Aorta (tissue), 5 donors: ENCODE data around the gene ARHGAP15. TPM values are rescaled to one million over a fixed set of nuclear protein-coding genes. Genes with fewer than 3 reads are reported as not detected.

Experiments used
- ATAC-seq: fragments of 200-7000 bp; cut with Tn5 transposase; one replicate; pipeline ENCODE4 v1.9.1; 2022; ENCODE audit warnings: moderate library complexity; ENCODE audit not compliant: low FRiP score
- DNase-seq, 2 donors: peaks; one replicate each; pipeline ENCODE4 v3.0.0-alpha.2; 2020
- H3K27ac ChIP-seq, 2 donors: one replicate each; pipeline ENCODE4 v1.5.1; 2013; ENCODE audit warnings: low read length in 2 of 2, mild to moderate bottlenecking in 2 of 2, moderate library complexity in 2 of 2, control low read depth in 1 of 2, inconsistent platforms in 1 of 2, low read depth in 1 of 2
- H3K27me3 ChIP-seq, 2 donors: one replicate each; pipeline ENCODE4 v1.6.1; 2013; ENCODE audit warnings: control low read depth in 1 of 2, low read length in 1 of 2, mild to moderate bottlenecking in 1 of 2, moderate library complexity in 1 of 2; ENCODE audit not compliant: insufficient read depth in 2 of 2, control insufficient read depth in 1 of 2
- H3K36me3 ChIP-seq, 2 donors: one replicate each; pipeline ENCODE4 v1.6.1; 2013; ENCODE audit warnings: control low read depth in 1 of 2, low read length in 1 of 2, mild to moderate bottlenecking in 1 of 2; ENCODE audit not compliant: insufficient read depth in 2 of 2, control insufficient read depth in 1 of 2
- H3K4me1 ChIP-seq, 2 donors: one replicate each; pipeline ENCODE4 v1.6.1; 2013; ENCODE audit warnings: low read length in 2 of 2, control low read depth in 1 of 2, mild to moderate bottlenecking in 1 of 2, moderate library complexity in 1 of 2; ENCODE audit not compliant: insufficient read depth in 2 of 2, control insufficient read depth in 1 of 2
- H3K4me3 ChIP-seq, 2 donors: one replicate each; pipeline ENCODE4 v1.5.1; 2013; ENCODE audit warnings: low read length in 2 of 2, control low read depth in 1 of 2, mild to moderate bottlenecking in 1 of 2
- H3K9me3 ChIP-seq: one replicate; pipeline ENCODE4 v1.6.1; 2013; ENCODE audit warnings: mild to moderate bottlenecking, low read length; ENCODE audit not compliant: control insufficient read depth
- WGBS, 2 donors: extraction: QIAGEN DNeasy Blood & Tissue Kit; methylation state at CpG; one replicate each; pipeline ENCODE4 v1.1.7; 2013; 5-methylcytosine and 5-hydroxymethylcytosine counted together
- intact Hi-C, 2 donors: fragments of 100-400 bp; cut with DNase I; formaldehyde crosslinking; loops; one replicate each; pipeline versions ENCODE4 v1.14.2 to v1.15.0; 2022
- polyA plus RNA-seq, 2 donors: library from polyadenylated mRNA; stranded (reverse); fragments of 200-250 nt; gene quantifications; one replicate each; pipeline ENCODE4 v1.2.3, GENCODE V29; 2013
- total RNA-seq, 2 donors: library from RNA; stranded (reverse); fragmentation: NEBNext Ultra II Directional; extraction: Animal tissue kit (Norgen Biotek cat#: 25700); gene quantifications; one replicate each; pipeline ENCODE4 v1.2.1, GENCODE V29; 2021
- donor health status: healthy with polysubstance abuse.
- donor health status: Bipolar disorder and iron deficiency.
- donor health status: DM: no; HTN: no; CAD: no.
- donor health status: DM: no; HTN: no; CAD: no.
- donor health status: DM: yes; HTN: yes; CAD: no.

ARHGAP15 gene
- total and polyA plus RNA-seq, 4 donors: 9.8 to 26.2 (median 12.8) TPM

- ATAC-seq: no peak
- Histone ChIP-seq H3K9me3 (no peaks in the 10 kb centered on the region), H3K36me3 (no peaks in the 10 kb centered on the region), H3K4me1 (no peaks in the 10 kb centered on the region), H3K27ac (no peak overlapping the region), H3K27me3 (no peaks in the 10 kb centered on the region), H3K4me3 (no peak overlapping the region)
- no peak for DNase-seq
- WGBS, 2 donors: 5 to 12% methylated on average over 2 of the region's 2 CpGs
- intact Hi-C loops: loop anchor here in 1 of 2 donors (5.0 kb wide), 1 partner anchor 178 kb away; no protein-coding TSS in a partner anchor
These were observed 394.9 kb downstream of the ARHGAP15 start for GRCh38 chr2:143524119-143524553.

GRCh38 chr2:143524559-143525401, 395.6 kb downstream of the ARHGAP15 start:
- Histone ChIP-seq H3K4me1 (no peaks in the 10 kb centered on the region), H3K27ac (no peak overlapping the region), H3K4me3 (no peak overlapping the region), H3K27me3 (no peaks in the 10 kb centered on the region), H3K36me3 (no peaks in the 10 kb centered on the region), H3K9me3 (no peaks in the 10 kb centered on the region)
- 13 to 21% methylated on average over 6 of the region's 6 CpGs for WGBS, 2 donors
- ATAC-seq (peak; percentile 40), DNase-seq (no peak)
- intact Hi-C loops: loop anchor here in 1 of 2 donors (5.0 kb wide), 1 partner anchor 178 kb away; no protein-coding TSS in a partner anchor

- H3K4me1 ChIP-seq: no peaks in the 10 kb centered on the region
- no peaks in the 10 kb centered on the region for H3K27me3 ChIP-seq
- H3K4me3 ChIP-seq: no peak overlapping the region
- no peaks in the 10 kb centered on the region for H3K36me3 ChIP-seq
- H3K9me3 ChIP-seq: no peaks in the 10 kb centered on the region
- intact Hi-C loops: no loop called here
- DNase-seq (no peak), ATAC-seq (no peak)
- 3 to 12% methylated on average over 2 of the region's 2 CpGs for WGBS, 2 donors
- no peak overlapping the region for H3K27ac ChIP-seq
These were observed 396.2 kb downstream of the ARHGAP15 start for GRCh38 chr2:143525402-143525860.

GRCh38 chr2:143526498-143526897, 397.3 kb downstream of the ARHGAP15 start:
- DNase-seq (no peak), ATAC-seq (no peak)
- intact Hi-C loops: no loop called here
- Histone ChIP-seq H3K4me1 (no peaks in the 10 kb centered on the region), H3K4me3 (no peak overlapping the region), H3K9me3 (no peaks in the 10 kb centered on the region), H3K27ac (no peak overlapping the region), H3K36me3 (no peaks in the 10 kb centered on the region), H3K27me3 (no peaks in the 10 kb centered on the region)

- no peak for ATAC-seq
- WGBS, 2 donors: 95 to 97% methylated on average over 1 of the region's 1 CpG
These were observed 398.8 kb downstream of the ARHGAP15 start for GRCh38 chr2:143528021-143528420.

GRCh38 chr2:143529118-143529720, 400.0 kb downstream of the ARHGAP15 start:
- Histone ChIP-seq H3K9me3 (no peaks in the 10 kb centered on the region), H3K4me3 (no peak overlapping the region), H3K4me1 (no peaks in the 10 kb centered on the region), H3K27ac (no peak overlapping the region), H3K27me3 (no peaks in the 10 kb centered on the region), H3K36me3 (no peaks in the 10 kb centered on the region)
- intact Hi-C loops: no loop called here
- ATAC-seq (no peak), DNase-seq (no peak)
- 97 to 100% methylated on average over 1 of the region's 1 CpG for WGBS, 2 donors

More at GRCh38 chr2:143528021-143528420, 398.8 kb downstream of the ARHGAP15 start:
- no peak for DNase-seq
- no peak overlapping the region for H3K27ac ChIP-seq
- H3K4me1 ChIP-seq: no peaks in the 10 kb centered on the region
- no peaks in the 10 kb centered on the region for H3K9me3 ChIP-seq
- H3K36me3 ChIP-seq: no peaks in the 10 kb centered on the region
- intact Hi-C loops: no loop called here
- no peak overlapping the region for H3K4me3 ChIP-seq
- no peaks in the 10 kb centered on the region for H3K27me3 ChIP-seq

GRCh38 chr2:143530758-143531157, 401.5 kb downstream of the ARHGAP15 start:
- H3K27me3 ChIP-seq: no peaks in the 10 kb centered on the region
- no peak overlapping the region for H3K27ac ChIP-seq
- intact Hi-C loops: no loop called here
- no peaks in the 10 kb centered on the region for H3K9me3 ChIP-seq
- DNase-seq: no peak
- no peak for ATAC-seq
- no peaks in the 10 kb centered on the region for H3K4me1 ChIP-seq
- no peaks in the 10 kb centered on the region for H3K36me3 ChIP-seq
- 60 to 62% methylated on average over 2 of the region's 2 CpGs for WGBS, 2 donors
- H3K4me3 ChIP-seq: no peak overlapping the region

GRCh38 chr2:143532061-143532460, 402.8 kb downstream of the ARHGAP15 start:
- intact Hi-C loops: no loop called here
- H3K27ac ChIP-seq: no peak overlapping the region
- DNase-seq: no peak

GRCh38 chr2:143533846-143534245, 404.6 kb downstream of the ARHGAP15 start:
- intact Hi-C loops: no loop called here
- 93 to 94% methylated on average over 4 of the region's 4 CpGs for WGBS, 2 donors
- ATAC-seq (no peak), DNase-seq (no peak)
- Histone ChIP-seq H3K27me3 (no peaks in the 10 kb centered on the region), H3K4me3 (no peak overlapping the region), H3K9me3 (no peaks in the 10 kb centered on the region), H3K27ac (no peak overlapping the region), H3K4me1 (no peaks in the 10 kb centered on the region), H3K36me3 (no peaks in the 10 kb centered on the region)

More at GRCh38 chr2:143532061-143532460, 402.8 kb downstream of the ARHGAP15 start:
- Histone ChIP-seq H3K9me3 (no peaks in the 10 kb centered on the region), H3K27me3 (no peaks in the 10 kb centered on the region), H3K4me3 (no peak overlapping the region), H3K36me3 (no peaks in the 10 kb centered on the region), H3K4me1 (no peaks in the 10 kb centered on the region)
- ATAC-seq: no peak
